SHP77 treated with DMSO at 0.1 percent for 48 hours (cell line): ENCODE measurements around the gene MEF2A.

Source experiments
- DNase-seq: peaks from one replicate; lab custom pipeline; 2025; lab: John Stamatoyannopoulos, UW

The MEF2A gene

GRCh38 chr15:99764522-99764921 is 198.7 kb downstream of the MEF2A start:
- no peak for DNase-seq
